SK-N-MC (cell line): Measurements from ENCODE around the gene METAP2.

ENCODE experiments used
- EZH2 ChIP-seq: fragments of 200-600 bp; sonication (generic); IDR thresholded peaks from one replicate; pipeline ENCODE4 v1.6.1; 2017; ENCODE audit warnings: antibody characterized with exemption
- FOXP2 ChIP-seq: optimal IDR thresholded peaks from 2 replicates; pipeline ENCODE3; 2011; ENCODE audit warnings: mild to moderate bottlenecking, moderate library complexity; ENCODE audit not compliant: insufficient read depth; ENCODE audit errors: extremely low read length, control extremely low read depth

- no peak for TF ChIP-seq EZH2
- TF ChIP-seq FOXP2 = no peak
Measured at GRCh38 chr12:95509300-95509699, 35.3 kb downstream of the METAP2 start.
